GM18526 (cell line): ENCODE measurements around the gene C1QTNF12.

Experiments used
- POLR2A ChIP-seq: IDR thresholded peaks from 3 replicates; pipeline ENCODE4 v1.6.1; 2011; ENCODE audit not compliant: insufficient read length; ENCODE audit errors: extremely low read depth

The C1QTNF12 gene

DNA sequence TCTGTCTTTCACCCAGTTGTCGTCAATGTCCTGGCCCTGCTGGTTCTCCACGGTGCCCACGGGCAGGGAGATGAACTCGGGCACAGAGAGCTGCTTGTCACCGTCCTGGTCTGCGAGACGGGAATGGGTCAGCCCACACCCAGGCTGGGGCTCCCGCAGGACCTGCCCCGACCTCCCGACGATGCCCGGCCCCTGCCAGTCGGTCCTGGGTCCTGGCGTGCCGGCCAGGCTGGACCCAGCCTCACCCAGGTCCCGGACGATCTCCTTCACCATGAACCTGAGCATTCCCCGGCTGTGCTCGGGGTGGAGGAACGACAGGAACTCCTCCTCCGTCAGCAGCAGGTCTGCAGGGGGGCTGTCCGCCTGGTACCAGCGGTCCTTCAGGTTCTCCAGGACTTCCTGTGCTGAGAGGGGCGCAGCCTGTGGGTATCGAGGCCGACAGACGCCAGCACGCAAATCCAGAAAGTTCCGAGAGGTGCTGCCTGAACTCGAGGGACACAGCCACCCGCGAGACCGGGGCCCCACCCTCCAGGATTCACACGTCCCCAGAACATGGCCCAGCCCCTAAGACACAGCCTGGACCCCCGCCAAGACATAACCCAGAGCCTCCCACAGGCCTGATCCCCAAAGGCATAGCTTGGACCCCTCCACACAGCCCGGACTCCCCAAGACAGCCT is 27.9 kb downstream of the C1QTNF12 start:
- no peak for TF ChIP-seq POLR2A

DNA sequence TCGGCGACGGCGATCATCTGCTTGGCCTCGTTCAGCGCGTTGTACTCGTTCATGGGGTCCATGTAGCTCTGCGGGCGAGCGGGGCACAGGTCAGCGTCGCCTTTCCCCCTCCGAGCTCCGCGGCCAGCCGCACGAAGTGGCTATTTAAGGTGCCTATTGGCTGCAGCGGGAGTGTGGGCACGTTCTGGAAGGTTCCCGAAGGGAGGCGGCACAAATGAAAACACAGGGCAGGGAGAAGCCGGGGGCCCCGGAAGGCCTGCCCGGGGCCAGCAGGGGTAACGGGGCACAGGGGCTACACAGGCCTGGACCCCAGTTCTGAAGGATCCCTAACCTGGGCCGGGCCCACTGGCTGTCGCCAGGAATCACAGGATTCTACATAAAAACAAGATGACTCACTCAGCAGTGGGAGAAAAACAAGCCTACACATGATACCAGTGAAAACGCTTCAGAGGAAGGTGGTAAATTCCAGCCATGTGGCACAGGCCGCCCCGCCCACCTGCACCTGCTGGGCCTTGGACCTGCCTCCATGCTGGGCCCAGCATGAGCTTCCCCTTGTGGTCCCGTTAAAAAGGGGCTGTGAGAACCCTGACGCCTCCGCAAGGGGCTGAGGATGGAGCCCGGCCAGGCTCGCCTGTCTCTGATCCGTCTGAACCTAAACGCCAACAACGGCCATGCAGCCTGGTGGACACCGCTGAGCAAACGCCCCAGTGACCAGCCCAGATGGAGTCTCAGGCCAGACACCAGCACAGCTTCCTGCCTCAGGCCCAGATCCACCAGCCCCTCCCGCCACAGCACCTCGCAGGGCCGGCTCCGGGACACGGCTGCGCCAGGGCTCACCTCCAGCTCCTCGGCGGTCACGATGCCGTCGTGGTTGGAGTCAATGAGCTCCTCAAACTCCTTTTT is 28.6 kb downstream of the C1QTNF12 start:
- TF ChIP-seq POLR2A = no peak

DNA sequence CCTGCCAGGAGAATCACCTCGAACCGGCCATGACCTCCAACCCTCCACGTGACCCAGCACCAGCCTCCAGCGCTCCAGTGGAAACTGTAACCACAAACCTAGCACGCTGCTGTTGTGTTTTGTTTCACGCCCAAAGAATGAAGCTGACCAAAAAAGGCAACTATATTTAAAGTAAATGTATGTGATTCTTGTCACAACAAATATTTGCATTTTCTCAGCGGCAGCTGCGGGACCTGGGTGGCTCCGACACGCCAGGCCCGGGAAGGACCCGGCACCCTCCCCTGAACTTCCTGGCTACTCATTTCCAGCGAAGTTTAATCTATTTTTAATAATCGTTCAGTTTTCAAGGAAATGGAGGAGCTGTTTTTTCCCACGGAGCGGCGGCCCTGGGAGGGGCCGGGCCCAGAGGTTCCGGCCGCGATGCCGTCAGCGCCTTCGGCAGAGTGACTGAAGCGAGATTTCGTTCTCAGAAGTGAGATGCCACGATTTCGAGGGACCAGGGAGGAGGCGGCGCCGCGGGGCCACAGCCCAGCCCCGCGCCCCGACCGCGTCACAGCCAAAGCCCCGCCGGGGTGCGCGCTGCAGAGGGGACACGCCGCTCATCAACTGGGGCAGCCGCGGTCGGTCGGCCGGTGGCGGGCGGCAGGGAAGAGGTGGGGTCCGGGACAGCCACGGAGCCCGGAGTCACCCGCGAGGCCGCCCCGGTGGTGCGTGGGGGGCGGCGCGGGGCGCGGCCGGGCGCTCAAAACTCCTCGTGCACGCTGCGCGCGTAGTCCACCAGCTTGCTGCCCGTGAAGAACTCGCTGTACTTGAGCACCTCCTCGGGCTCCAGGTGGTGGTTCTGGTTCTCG is 29.5 kb downstream of the C1QTNF12 start:
- TF ChIP-seq POLR2A = no peak

DNA sequence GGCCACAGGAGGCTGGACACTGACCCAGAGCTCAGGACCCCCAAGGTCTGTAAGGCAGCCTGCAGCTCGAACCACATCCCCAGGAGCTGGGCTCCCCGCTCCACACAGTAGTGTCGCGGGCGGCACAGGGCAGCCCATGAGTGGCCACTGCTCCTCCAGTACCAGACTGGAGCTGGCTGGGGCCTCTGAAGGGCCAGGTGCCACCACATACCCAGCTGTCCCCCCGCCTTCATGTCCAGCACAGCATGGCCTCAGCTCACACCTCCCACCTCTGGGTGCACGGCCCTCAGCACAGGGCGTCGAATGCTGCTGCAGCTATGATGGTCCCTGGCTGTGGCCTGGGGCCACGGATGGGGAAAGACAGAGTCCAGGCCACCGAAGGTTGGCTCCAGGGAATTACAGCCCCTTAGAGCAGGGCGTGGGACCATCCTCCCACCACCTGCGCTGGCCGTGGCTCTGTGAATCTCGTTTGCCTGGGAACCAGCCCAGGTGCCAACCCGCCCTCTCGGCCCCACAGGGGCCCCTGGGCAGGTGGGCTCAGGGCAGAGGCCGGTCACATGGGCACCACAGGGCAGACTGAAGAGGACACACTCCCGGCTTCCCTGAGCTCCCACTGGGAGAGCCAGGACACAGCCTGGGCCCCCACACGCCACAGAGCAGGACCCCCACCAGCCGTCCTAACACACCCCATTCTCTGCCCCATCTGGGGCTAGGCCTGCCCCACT is 30.5 kb downstream of the C1QTNF12 start:
- no peak for TF ChIP-seq POLR2A

DNA sequence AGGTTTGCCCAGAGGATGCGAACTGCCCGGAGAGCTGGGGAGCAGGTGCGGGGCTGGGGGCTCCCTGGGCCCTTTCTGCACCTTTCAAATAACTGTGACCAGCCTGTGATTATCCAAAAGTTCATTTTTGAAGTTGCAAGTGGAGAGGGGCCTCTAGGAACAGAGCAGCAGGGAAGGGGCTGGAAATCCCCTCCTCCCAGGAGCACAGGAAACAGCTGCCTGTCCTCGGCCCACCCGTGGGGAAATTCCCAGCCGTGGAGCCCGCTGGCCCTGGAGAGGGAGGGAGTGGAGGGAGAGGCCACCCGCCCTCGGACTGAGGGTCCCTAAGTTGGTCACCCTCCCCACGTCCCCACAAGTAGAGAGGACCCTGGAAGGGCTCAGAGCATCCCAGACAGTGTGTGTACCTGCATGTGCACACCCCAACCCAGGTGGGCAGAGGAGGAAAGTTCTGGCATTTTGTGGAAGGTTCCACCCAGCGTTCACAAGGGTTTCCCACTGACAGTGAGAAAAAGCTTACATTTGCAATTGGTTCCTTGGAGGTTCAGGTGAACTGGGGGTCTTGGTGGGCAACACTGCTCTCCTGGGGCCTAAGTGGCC is 31.3 kb downstream of the C1QTNF12 start:
- no peak for TF ChIP-seq POLR2A

DNA sequence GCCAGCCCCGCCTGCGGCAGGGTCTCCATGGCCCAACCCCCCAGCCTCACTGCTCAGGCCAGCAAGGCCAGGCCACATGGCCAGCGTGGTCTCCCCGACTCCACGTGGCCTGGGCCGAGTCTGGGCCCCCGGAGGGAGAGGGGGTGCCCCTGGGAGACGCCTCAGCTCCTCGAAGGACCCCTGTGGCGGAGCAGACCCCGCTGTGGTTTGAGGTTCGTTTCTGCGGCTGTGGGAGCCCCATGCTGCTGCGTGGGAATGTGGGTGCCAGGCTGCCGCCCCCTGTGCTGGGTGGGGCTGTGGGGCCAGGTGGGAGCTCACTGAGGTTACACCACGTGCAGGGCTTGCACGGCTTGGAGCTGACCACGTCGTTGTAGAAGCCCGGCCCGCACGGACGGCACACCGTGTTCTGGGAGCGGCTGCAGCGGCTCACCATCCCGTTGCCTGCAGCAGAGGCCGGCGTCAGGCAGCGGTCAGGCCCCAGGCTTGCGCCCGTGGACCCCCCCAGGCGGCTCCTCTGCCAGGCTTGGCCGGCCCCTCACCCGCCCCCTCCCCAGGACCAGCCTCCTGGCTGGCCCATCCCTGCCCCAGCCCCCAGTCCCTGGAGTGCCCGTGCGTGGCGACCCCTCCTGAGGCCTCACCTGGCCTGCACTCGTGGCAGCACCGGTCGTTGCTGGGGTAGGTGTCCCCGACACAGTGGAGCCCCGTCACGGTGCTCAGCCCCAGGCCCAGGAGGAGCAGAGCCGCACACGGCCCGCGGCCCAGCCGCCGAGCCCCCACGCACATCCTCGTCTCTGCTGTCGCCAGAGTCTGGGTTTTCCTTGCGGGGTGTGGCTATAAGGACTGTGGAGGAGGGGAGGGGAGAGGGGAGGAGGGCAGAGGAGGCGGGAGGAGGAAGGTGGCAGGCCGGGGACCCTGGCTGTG is 32.9 kb downstream of the C1QTNF12 start, which contains the start of gene TNFRSF4:
TNFRSF4 (minus strand) TSS at position 809 of the 921 bp plus-strand sequence; CDS start at position 783, 26 bp downstream.
- no peak for TF ChIP-seq POLR2A

DNA sequence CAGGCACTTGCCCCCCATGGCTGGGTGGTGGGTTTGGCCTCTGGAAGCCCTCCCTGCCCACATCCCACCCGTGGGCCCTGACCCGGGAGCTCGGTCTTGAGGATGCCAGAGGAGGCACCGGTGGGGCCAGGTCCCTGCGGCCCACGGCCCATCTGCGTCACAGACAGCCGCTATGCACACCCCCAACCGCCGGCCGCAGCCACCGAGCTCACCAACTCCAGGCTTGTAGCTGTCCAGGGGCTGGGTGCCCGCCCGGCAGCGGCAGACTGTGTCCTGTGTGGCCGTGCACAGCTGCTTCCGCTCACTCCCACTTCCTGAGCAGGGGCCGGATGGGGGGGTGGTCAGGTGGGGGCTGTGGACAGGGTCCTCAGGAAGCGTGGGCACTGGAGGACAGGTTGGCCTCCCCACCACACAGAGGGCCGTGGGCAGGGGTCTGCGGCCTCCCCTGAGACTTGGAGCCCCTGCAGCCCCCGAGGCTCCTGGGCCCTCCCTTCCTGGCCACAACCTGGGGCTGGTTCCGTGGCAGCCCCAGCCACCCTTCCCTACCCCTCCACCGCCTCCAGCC is 33.7 kb downstream of the C1QTNF12 start:
- no peak for TF ChIP-seq POLR2A

DNA sequence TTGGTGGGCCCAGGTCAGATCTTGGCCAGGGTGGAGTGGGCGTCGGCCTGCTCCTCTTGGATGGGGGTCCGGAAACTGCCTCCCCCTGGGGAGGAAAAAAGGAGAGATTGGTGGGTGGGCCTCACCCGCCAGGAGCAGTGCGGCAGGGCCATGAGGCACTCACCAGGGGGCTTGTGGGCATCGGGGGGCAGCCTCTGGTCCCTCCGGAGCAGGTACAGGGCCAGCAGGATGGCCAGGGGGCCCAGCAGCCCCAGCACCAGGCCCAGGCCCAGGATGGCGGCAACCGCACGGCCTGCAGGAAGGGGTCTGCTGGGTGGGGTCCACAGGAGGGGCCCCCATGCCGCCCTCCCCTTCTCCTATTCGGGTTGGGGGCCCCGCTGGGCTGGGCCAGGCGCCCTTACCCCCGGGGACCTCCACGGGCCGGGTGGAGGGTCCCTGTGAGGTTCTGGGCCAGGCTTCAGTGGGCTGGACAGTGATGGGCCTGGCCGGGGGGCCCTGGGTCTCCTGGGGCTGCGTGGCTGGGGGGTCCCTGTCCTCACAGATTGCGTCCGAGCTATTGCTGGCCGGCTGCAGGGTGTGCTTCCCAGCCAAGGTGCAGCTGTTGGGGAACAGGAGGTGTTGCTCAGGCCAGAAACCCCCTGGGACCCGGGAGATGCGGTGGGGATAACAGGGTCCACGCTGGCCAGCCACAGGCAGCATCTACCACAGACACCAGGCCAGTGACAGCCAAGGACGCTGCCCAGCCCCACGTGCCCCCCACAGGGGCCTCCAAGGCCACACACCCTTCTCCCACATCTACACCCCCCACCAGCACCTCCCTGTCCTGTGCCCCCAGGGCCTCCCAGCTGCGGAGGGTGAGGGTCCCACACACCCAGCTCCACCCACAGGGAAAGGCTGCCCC is 34.7 kb downstream of the C1QTNF12 start:
- TF ChIP-seq POLR2A = no peak

DNA sequence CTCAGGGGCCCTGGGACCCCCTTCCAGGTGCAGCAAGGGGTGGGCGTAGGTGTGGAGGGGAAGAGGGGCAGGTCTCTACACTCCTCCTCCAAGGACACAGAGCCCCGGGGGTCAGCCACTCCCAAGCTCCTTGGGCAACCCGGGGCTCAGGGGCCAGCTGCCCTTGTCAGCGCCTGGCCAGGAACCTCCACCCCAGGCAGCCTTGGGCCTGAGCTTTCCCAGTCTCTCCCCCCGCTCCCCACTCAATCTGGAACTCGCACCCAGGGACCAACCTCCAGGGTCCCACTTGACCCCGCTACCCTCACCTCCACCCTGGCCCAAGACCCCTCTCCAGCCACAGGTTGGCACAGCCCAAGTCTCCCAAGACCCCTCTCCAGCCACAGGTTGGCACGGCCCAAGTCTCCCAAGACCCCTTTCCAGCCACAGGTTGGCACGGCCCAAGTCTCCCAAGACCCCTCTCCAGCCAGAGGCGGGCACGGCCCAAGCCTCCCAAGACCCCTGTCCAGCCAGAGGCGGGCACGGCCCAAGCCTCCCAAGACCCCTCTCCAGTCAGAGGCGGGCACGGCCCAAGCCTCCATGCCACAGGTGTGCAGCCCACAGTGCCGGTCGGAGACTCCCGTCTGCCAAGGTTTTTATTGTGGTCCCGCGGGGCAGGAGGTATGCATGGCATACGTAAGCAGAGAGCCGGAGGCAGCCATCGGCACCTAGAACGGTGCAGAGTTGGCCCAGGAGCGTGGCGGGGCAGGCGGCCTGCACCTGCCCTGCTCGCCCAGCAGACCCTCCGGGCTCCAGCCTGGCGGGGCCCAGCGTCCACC is 35.6 kb downstream of the C1QTNF12 start:
- TF ChIP-seq POLR2A = no peak

DNA sequence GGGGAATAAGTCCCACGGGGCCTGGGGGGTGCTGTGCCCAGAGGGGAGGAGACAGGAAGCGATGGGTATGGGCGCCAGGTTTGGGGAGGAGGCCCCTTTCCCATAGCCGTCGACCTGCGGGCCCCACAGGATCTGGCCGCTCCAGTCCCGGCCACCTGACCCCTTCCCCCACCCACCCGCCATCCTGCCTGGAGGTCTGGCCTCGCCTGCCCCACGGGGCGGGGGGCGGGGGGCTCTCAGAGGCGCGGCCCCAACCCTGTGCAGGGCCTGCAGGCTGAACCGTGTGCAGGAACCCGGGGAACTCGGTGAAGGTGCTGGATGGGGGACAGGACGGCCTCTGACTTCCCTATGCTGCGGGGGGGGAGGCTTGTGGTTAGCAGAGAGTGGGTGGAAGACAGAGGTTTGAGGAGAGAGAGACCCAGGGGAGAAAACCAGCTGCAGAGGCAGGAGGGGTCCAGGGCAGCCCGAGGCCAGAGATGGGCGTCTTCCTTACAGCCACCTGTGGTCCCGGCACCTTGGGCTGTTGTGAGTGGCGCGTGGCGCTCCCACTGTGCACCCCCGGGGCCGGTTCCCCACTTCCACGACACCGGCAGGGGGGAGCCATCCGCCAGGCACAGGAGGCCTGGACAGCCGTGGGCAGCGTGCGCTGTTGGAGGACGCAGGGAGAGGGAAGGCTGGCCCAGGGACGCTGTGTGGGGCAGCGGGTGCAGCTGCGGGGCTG is 37.6 kb downstream of the C1QTNF12 start:
- TF ChIP-seq POLR2A = no peak

DNA sequence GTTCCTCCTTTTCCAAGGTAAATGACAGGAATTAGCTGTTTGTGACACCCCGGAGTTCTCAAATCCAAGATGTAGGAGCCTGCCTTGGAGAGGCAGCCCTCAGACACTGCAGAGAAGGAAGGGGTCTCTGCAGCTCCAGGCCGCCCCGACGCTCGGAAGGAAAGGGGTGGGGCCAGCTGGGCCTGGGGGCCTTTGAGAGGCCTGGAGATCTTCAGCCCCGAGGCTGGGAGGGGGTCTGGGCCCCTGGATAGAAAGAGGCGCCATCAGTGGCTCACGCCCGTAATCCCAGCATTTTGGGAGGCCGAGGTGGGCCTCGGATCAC is 39.0 kb downstream of the C1QTNF12 start:
- no peak for TF ChIP-seq POLR2A
